Measurements from ENCODE around the gene SPTA1.
"Not testable (repeated sequence)": the region's sequence is repeated elsewhere in the genome, so short reads cannot be mapped to it uniquely, and the experiment has no call there.

The SPTA1 gene

GRCh38 chr1:158686111-158687009 lies at the start of gene SPTA1:
Gene SPTA1 (minus strand): TSS chr1:158686715. CDS start chr1:158686517, 198 bp downstream.
- DNase-seq (ENCODE audit: low spot score): no peak

DNA sequence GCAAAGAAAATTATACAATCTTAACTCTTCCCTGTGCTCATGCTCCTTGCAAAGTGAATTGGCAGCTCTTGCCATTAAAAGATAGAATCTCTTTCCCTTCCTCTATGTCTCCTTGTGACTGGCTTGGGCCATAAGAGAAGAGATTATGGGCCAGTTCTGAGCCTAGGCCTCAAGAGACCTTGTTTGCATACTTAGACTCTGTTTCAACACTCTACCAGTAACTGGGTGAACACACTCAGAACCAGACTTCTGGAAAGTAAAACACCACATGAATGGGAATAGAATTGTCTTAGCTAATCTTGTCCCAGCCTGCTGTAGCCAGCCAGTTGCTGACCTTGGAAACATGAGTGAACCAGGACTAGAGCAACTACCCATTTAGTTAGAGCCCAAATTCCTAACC lies 49.3 kb upstream of the SPTA1 start:
- DNase-seq (ENCODE audit: low spot score): no peak

- no peak for DNase-seq (ENCODE audit: low spot score)
These were observed 46.0 kb upstream of the SPTA1 start for GRCh38 chr1:158732524-158732923.

- DNase-seq (ENCODE audit: low spot score): no peak
These were observed 45.2 kb upstream of the SPTA1 start for GRCh38 chr1:158731707-158732106.

DNA sequence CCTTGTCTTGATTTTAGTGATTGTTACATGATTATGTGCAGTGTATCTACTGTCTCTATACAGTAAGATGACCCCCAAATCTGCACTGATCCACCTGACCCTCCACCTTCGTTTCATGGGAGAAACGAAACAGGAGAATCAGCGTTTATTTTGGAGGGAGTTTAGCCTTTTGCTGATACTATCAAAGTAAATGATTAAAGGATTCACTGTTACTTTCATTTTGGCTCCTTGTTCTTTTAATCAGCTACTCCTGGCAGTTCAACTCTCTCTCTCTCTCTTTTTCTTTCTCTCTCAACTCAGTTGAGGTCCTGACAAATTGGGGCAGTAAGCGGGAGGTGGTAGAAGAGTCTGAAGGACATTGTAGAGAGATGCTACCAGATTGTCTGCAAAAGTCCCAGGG lies 43.9 kb upstream of the SPTA1 start:
- DNase-seq (ENCODE audit: low spot score): no peak

- DNase-seq (ENCODE audit: low spot score): no peak
These were observed 42.2 kb upstream of the SPTA1 start for GRCh38 chr1:158728510-158729225.

DNA sequence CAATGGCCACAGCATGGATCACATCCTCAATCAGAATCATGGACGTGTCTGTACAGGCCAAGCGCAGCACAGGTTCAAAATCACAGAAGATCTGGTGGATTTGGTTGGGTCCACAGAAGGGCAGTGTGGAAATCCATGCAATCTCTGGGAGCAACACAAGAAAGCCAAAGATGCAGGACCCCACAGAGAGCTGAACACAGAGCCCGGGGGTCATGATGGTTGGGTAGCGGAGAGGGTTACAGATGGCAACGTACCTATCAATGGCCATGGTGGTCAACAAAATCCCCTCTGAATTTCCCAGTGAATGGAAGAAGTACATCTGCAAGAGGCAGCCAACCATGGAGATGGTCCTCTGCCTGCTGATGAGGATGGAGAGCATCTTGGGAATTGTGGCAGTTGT lies 37.9 kb upstream of the SPTA1 start:
- no peak for DNase-seq (ENCODE audit: low spot score)

DNA sequence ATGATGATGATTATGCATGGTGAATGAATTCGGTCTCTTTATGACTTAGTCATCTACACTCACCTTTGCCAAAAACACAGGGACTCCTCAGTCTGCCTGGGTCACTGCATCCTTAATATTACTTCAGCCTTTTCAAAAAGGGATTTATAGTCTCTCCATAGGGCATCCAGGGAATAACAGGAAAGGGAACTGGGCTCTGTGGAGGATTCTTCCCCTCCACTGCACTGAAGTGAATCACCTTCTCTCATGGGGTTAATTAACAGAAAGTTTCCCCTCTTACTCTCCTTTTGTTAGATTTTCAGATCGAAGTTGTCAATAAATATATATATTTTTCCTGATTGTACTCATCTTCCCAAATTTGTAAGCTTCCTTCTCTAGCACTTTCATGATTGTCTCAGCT lies 34.1 kb upstream of the SPTA1 start, which contains the start of gene OR6K3:
Gene OR6K3 (minus strand): TSS at position 101 of the 400 bp plus-strand sequence. CDS start 2,605 bp downstream, outside the sequence.
- DNase-seq (ENCODE audit: low spot score): no peak

DNA sequence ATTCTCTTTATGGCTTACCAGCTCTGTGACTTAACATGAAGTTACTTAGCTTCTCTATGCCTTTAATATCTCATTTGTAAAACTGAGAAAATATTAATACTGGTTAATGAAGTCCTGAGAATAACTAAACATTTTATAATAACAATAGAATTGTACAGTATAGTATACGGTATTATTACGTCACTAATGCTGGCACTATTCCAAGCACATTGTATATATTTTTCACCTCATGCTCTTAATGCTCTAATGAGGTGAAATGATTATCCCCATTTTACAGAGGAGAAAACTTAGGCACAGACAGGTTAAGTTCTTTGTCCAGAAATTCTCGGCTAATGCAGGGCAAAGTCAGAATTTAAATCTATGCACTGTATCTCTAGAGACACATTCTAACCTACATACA lies 33.1 kb upstream of the SPTA1 start:
- no peak for DNase-seq (ENCODE audit: low spot score)

- DNase-seq (ENCODE audit: low spot score): no peak
These were observed 30.8 kb upstream of the SPTA1 start for GRCh38 chr1:158717344-158717743.

DNA sequence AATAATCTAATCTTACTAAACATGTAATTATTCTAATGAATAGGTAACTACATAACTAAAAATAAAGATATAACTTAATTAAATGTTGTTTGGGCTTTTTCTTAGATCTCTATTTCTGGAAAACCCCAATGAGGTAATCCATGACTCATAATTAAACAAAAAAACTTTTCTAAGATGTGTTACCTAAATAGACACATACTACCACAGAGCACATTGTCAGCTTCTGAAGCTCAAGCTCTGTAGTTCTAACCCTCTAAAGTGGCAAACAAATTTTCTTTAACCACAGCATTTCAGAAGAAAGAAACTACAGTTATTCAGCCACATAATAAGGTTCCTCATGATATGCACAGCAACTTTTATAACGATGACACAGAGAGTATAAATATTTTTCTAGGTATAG lies 29.8 kb upstream of the SPTA1 start:
- DNase-seq (ENCODE audit: low spot score): no peak

GRCh38 chr1:158714754-158715153 lies 28.2 kb upstream of the SPTA1 start:
- DNase-seq (ENCODE audit: low spot score): no peak

DNA sequence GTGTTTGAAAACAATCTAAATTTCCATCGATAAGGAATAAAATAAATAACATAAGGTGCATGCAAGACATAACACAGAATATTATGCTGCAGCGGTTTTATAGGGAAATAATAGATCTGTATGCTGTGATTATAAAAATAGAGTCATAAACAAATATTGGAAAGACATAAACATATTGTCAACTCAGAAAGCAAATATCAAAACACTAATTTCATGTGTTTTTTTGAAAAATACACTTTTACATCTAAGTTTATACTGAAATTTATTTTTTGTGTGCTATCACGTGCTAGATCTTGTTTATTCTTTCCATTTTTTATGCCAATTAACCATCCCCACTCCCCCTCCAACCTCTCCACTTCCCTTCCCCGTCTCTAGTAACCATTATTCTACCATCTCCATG lies 24.6 kb upstream of the SPTA1 start:
- no peak for DNase-seq (ENCODE audit: low spot score)

DNA sequence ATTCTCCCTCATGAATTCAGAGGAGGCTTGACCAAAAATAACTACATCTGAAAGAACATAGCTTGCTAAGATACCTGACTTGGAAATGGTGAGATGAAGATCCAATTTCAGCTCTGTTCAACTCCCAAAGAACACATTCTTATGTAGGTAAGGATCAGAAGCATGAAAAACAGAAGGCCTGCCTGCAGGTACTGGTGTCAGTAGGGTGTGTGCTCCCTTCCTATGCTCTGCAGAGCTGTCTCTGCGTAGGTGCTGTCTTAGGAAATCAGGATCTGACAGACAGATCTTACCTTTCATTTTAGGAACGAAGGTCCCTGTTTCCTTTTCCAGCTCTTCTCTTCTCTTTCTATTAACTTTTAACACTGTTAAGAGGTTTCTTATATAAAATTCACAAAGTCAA lies 19.6 kb upstream of the SPTA1 start:
- DNase-seq (ENCODE audit: low spot score): no peak

- no peak for DNase-seq (ENCODE audit: low spot score)
These were observed 14.0 kb upstream of the SPTA1 start, which contains the start of gene OR6K2 for GRCh38 chr1:158700552-158700951. Gene OR6K2 (minus strand): TSS chr1:158700652. CDS start chr1:158700652, 0 bp downstream.

GRCh38 chr1:158694596-158694995 lies 8.1 kb upstream of the SPTA1 start:
- no peak for DNase-seq (ENCODE audit: low spot score)

- no peak for DNase-seq (ENCODE audit: low spot score)
These were observed 5.8 kb upstream of the SPTA1 start for GRCh38 chr1:158692356-158692755.

DNA sequence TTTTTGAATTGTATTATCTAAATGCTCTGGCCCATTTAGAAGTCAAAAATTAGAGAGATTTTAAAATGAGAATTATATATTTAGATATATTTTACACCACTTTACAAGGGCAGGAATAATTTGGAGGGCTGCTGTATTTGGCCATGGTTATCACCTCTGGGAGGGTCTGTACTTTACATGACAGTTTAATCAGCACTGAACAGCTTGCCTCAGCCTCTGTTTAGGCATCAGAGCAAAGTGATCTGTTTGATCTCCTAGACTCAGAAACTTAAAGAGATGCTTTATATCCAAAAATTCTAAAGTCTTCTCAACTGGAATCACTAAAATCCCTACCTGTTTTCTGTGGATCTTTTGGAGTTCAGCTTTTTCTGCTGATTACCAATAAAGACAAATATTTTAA lies 5.4 kb upstream of the SPTA1 start:
- DNase-seq (ENCODE audit: low spot score): no peak

DNA sequence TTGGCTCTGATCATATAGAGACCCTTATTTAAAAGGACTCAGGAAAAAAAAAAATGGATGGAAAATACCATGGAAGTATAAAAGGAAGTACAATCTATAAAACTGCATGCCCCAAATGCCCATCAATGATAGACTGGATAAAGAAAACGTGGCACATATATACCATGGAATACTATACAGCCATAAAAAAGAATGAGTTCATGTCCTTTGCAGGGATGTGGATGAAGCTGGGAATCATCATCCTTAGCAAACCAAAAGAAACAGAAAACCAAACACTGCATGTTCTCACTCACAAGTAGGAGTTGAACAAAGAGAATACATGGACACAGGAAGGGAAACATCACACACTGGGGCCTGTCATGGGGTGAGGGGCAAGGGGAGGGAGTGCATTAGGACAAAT lies 4.6 kb upstream of the SPTA1 start:
- not testable (repeated sequence) for DNase-seq (ENCODE audit: low spot score)

- no peak for DNase-seq (ENCODE audit: low spot score)
These were observed 3.4 kb upstream of the SPTA1 start for GRCh38 chr1:158689875-158690274.

- no peak for DNase-seq (ENCODE audit: low spot score)
These were observed 2.6 kb upstream of the SPTA1 start for GRCh38 chr1:158689110-158689509.

DNA sequence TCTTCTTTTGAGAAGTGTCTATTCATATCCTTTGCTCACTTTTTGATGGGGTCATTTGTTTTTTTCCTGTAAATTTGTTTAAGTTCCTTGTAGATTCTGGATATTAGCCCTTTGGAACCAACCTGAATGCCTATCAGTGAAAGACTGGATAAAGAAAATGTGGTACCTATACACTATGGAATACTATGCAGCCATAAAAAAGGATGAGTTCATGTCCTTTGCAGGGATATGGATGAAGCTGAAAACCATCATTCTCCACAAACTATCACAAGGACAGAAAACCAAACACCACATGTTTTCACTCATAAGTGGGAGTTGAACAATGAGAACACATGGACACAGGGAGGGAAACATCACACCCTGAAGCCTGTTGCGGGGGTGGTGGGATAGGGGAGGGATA lies 1.8 kb upstream of the SPTA1 start:
- DNase-seq (ENCODE audit: low spot score): not testable (repeated sequence)

GRCh38 chr1:158687037-158687436 lies 522 bp upstream of the SPTA1 start:
- DNase-seq (ENCODE audit: low spot score): no peak
